GDM1 (cell line): ENCODE data around the gene DHDDS.
"Not testable (repeated sequence)": the region's sequence is repeated elsewhere in the genome, so short reads cannot be mapped to it uniquely, and the experiment has no call there.

Experiments used
- DNase-seq: peaks from one replicate; lab custom pipeline; 2025; lab: John Stamatoyannopoulos, UW

DHDDS gene

GRCh38 chr1:26431979-26432695 lies at the start of gene DHDDS:
TSS of gene DHDDS (plus strand) at chr1:26432321. CDS start at chr1:26432946, 625 bp downstream.
- peak; percentile 97 for DNase-seq

- no peak for DNase-seq
Observed at GRCh38 chr1:26384076-26384475, 48.0 kb upstream of the DHDDS start.

- not testable (repeated sequence) for DNase-seq
Observed at GRCh38 chr1:26385063-26385462, 47.1 kb upstream of the DHDDS start.

- no peak for DNase-seq
Observed at GRCh38 chr1:26387447-26387846, 44.7 kb upstream of the DHDDS start.

GRCh38 chr1:26388791-26389445 lies 43.2 kb upstream of the DHDDS start:
- DNase-seq, result no peak

- no peak for DNase-seq
Observed at GRCh38 chr1:26389604-26390247, 42.4 kb upstream of the DHDDS start.

- DNase-seq, result peak; percentile 21
Observed at GRCh38 chr1:26391450-26391849, 40.7 kb upstream of the DHDDS start.

GRCh38 chr1:26395754-26396153 lies 36.4 kb upstream of the DHDDS start:
- DNase-seq, result no peak

GRCh38 chr1:26399034-26399433 lies 33.1 kb upstream of the DHDDS start:
- no peak for DNase-seq

- DNase-seq, result no peak
Observed at GRCh38 chr1:26401891-26402290, 30.2 kb upstream of the DHDDS start.

- DNase-seq, result no peak
Observed at GRCh38 chr1:26403656-26404055, 28.5 kb upstream of the DHDDS start.

- no peak for DNase-seq
Observed at GRCh38 chr1:26404641-26405040, 27.5 kb upstream of the DHDDS start.

- DNase-seq, result no peak
Observed at GRCh38 chr1:26405281-26405915, 26.7 kb upstream of the DHDDS start.

- DNase-seq, result peak; percentile 35
Observed at GRCh38 chr1:26408604-26409003, 23.5 kb upstream of the DHDDS start.

GRCh38 chr1:26409191-26409807 lies 22.8 kb upstream of the DHDDS start:
- no peak for DNase-seq

- DNase-seq, result no peak
Observed at GRCh38 chr1:26410706-26411623, 21.2 kb upstream of the DHDDS start, which contains the start of gene LIN28A. TSS of gene LIN28A (plus strand) at chr1:26410817. CDS start at chr1:26410892, 75 bp downstream.

GRCh38 chr1:26411624-26412074 lies 20.5 kb upstream of the DHDDS start:
- no peak for DNase-seq

- no peak for DNase-seq
Observed at GRCh38 chr1:26412180-26412840, 19.8 kb upstream of the DHDDS start.

- DNase-seq, result no peak
Observed at GRCh38 chr1:26413031-26413430, 19.1 kb upstream of the DHDDS start.

GRCh38 chr1:26417111-26417759 lies 14.9 kb upstream of the DHDDS start:
- peak; percentile 59 for DNase-seq
